ENCODE data around the gene DEFB132. TPM values are rescaled to one million over a fixed set of nuclear protein-coding genes. Genes with fewer than 3 reads are reported as not detected.
"Not testable (repeated sequence)": the region's sequence is repeated elsewhere in the genome, so short reads cannot be mapped to it uniquely, and the experiment has no call there.

DEFB132 gene
- total and polyA plus RNA-seq, 7 donors = not detected

GRCh38 chr20:242905-243304, 14.6 kb upstream of the DEFB132 start:
- DNase-seq (no peak), ATAC-seq (no peak)
- Histone ChIP-seq H3K36me3 (ENCODE audit: insufficient read depth in 1 of 2, low read depth in 1 of 2) (no peaks in the 10 kb centered on the region), H3K4me1 (no peaks in the 10 kb centered on the region), H3K9me3 (no peaks in the 10 kb centered on the region), H3K4me3 (no peak overlapping the region), H3K27me3 (ENCODE audit: insufficient read depth in 3 of 3, low read length in 2 of 3) (peaks cover 0 to 4% (median 3%) of the 10 kb centered on the region in 3 donors), H3K27ac (no peak overlapping the region)
- WGBS, 3 donors = 86 to 88% (median 87%) methylated on average over 2 of the region's 2 CpGs
- no peak for TF ChIP-seq CTCF (IDR thresholded peaks at IDR 0.05)
- intact Hi-C loops (cut with DNase I) = no loop called here

- no peak overlapping the region for H3K27ac ChIP-seq
- H3K4me3 ChIP-seq = no peak overlapping the region
- ATAC-seq (no peak), DNase-seq (no peak)
- peaks cover 0 to 4% (median 0%) of the 10 kb centered on the region in 3 donors for H3K27me3 ChIP-seq (ENCODE audit: insufficient read depth in 3 of 3, low read length in 2 of 3)
- H3K4me1 ChIP-seq = no peaks in the 10 kb centered on the region
- intact Hi-C loops (cut with DNase I) = no loop called here
- H3K9me3 ChIP-seq = no peaks in the 10 kb centered on the region
- WGBS, 3 donors = 29 to 41% (median 40%) methylated on average over 2 of the region's 2 CpGs
- no peaks in the 10 kb centered on the region for H3K36me3 ChIP-seq (ENCODE audit: insufficient read depth in 1 of 2, low read depth in 1 of 2)
- TF ChIP-seq CTCF (IDR thresholded peaks at IDR 0.05) = no peak
Observed at GRCh38 chr20:251354-251753, 6.2 kb upstream of the DEFB132 start.

- Histone ChIP-seq H3K4me1 (no peaks in the 10 kb centered on the region), H3K27me3 (ENCODE audit: insufficient read depth in 3 of 3, low read length in 2 of 3) (peaks cover 0 to 4% (median 0%) of the 10 kb centered on the region in 3 donors), H3K27ac (no peak overlapping the region), H3K4me3 (no peak overlapping the region), H3K36me3 (ENCODE audit: insufficient read depth in 1 of 2, low read depth in 1 of 2) (no peaks in the 10 kb centered on the region), H3K9me3 (no peaks in the 10 kb centered on the region)
- TF ChIP-seq CTCF (IDR thresholded peaks at IDR 0.05) = no peak
- intact Hi-C loops (cut with DNase I) = no loop called here
- DNase-seq (no peak), ATAC-seq (no peak)
- 78 to 91% (median 80%) methylated on average over 2 of the region's 2 CpGs for WGBS, 3 donors
Observed at GRCh38 chr20:252801-253200, 4.7 kb upstream of the DEFB132 start.

- H3K27ac ChIP-seq; ATAC-seq; H3K36me3 ChIP-seq (ENCODE audit: insufficient read depth in 1 of 2, low read depth in 1 of 2); H3K27me3 ChIP-seq (ENCODE audit: insufficient read depth in 3 of 3, low read length in 2 of 3); DNase-seq; H3K4me1 ChIP-seq; intact Hi-C loops (cut with DNase I); H3K9me3 ChIP-seq; H3K4me3 ChIP-seq: not testable (repeated sequence)
- 43 to 53% (median 46%) methylated on average over 6 of the region's 6 CpGs for WGBS, 3 donors
Observed at GRCh38 chr20:253447-253846, 4.1 kb upstream of the DEFB132 start.

- DNase-seq = no peak
- H3K27ac ChIP-seq = no peak overlapping the region
- ATAC-seq = no peak
- TF ChIP-seq CTCF (IDR thresholded peaks at IDR 0.05) = no peak
- intact Hi-C loops (cut with DNase I) = no loop called here
- WGBS, 3 donors = 49 to 75% (median 54%) methylated on average over 4 of the region's 4 CpGs
- H3K36me3 ChIP-seq (ENCODE audit: insufficient read depth in 1 of 2, low read depth in 1 of 2) = no peaks in the 10 kb centered on the region
- H3K4me3 ChIP-seq = no peak overlapping the region
- no peaks in the 10 kb centered on the region for H3K9me3 ChIP-seq
- no peaks in the 10 kb centered on the region for H3K4me1 ChIP-seq
- peaks cover 0 to under 1% (median 0%) of the 10 kb centered on the region in 3 donors for H3K27me3 ChIP-seq (ENCODE audit: insufficient read depth in 3 of 3, low read length in 2 of 3)
Observed at GRCh38 chr20:258269-258858, 840 bp downstream of the DEFB132 start.
